Panc1 (cell line): ENCODE measurements around the gene GMPPB. TPM values are rescaled to one million over a fixed set of nuclear protein-coding genes. Genes with fewer than 3 reads are reported as not detected.

Source experiments
- ATAC-seq: fragments of 200-7000 bp; cut with Tn5 transposase; 2 replicates; pipeline ENCODE4 v1.9.1; 2020; ENCODE audit warnings: mild to moderate bottlenecking, moderate library complexity
- BruUV-seq: library from RNA; stranded (reverse); fragments of 400-500 nt; replicated peaks from 2 replicates; lab custom pipeline; 2021; lab: Mats Ljungman, UMichigan
- CTCF ChIA-PET: fragments of 300-600 bp; sonication (Branson Sonifier 250); formaldehyde crosslinking; loops from one replicate; lab custom pipeline; 2022; ENCODE audit warnings: antibody characterized with exemption; lab: Charles Lee
- POLR2A ChIA-PET: fragments of 300-600 bp; sonication (Branson Sonifier 250); formaldehyde crosslinking; loops from one replicate; lab custom pipeline; 2022; ENCODE audit warnings: antibody characterized with exemption; lab: Charles Lee
- DNase-seq: peaks from one replicate; pipeline ENCODE4 v3.0.0-alpha.2; 2010; ENCODE audit warnings: low read depth, low spot score
- H3K27ac ChIP-seq: 2 replicates; pipeline ENCODE4 v1.5.1; 2011; ENCODE audit warnings: mild to moderate bottlenecking, low read length, inconsistent platforms
- H3K27me3 ChIP-seq: fragments of 200-500 bp; sonication (Bioruptor generic); 2 replicates; pipeline ENCODE4 v1.6.0; 2014; ENCODE audit warnings: low read length, inconsistent platforms; ENCODE audit not compliant: control insufficient read depth, insufficient read depth
- H3K36me3 ChIP-seq: fragments of 200-500 bp; sonication (Bioruptor generic); 2 replicates; pipeline ENCODE4 v1.5.1; 2014; ENCODE audit warnings: inconsistent platforms, mild to moderate bottlenecking, low read length, moderate library complexity; ENCODE audit not compliant: control insufficient read depth, insufficient read depth
- H3K4me1 ChIP-seq: 2 replicates; pipeline ENCODE4 v1.5.1; 2011; ENCODE audit warnings: inconsistent platforms, mild to moderate bottlenecking, low read length, moderate library complexity; ENCODE audit not compliant: control insufficient read depth, insufficient read depth
- H3K4me3 ChIP-seq, 2 experiments: 2 replicates each; pipeline ENCODE4 v1.5.1; 2011 to 2012; ENCODE audit warnings: low read depth in 2 of 2, low read length in 2 of 2, mild to moderate bottlenecking in 2 of 2, inconsistent platforms in 1 of 2, moderate library complexity in 1 of 2
- H3K9me3 ChIP-seq: fragments of 200-500 bp; sonication (Bioruptor generic); 2 replicates; pipeline ENCODE4 v1.5.1; 2014; ENCODE audit warnings: low read depth, mild to moderate bottlenecking, inconsistent platforms, low read length, moderate library complexity; ENCODE audit not compliant: control insufficient read depth, insufficient read depth
- CTCF ChIP-seq: fragments of 450-650 bp; IDR thresholded peaks from 2 replicates; pipeline ENCODE4 v1.5.1; 2017; ENCODE audit warnings: mild to moderate bottlenecking
- POLR2AphosphoS5 ChIP-seq: IDR thresholded peaks from 2 replicates; pipeline ENCODE4 v1.6.1; 2012; ENCODE audit warnings: mild to moderate bottlenecking, low read depth, low read length, moderate library complexity
- REST ChIP-seq, 2 experiments: IDR thresholded peaks; 2 replicates each; pipeline ENCODE4 v1.6.1; 2011 to 2012; ENCODE audit warnings: low read depth in 2 of 2, control low read depth in 1 of 2, low read length in 1 of 2, mild to moderate bottlenecking in 1 of 2, moderate library complexity in 1 of 2; ENCODE audit not compliant: insufficient read depth in 1 of 2
- SIN3A ChIP-seq: IDR thresholded peaks from 2 replicates; pipeline ENCODE4 v1.6.1; 2012; ENCODE audit warnings: low read depth, mild to moderate bottlenecking, low read length, moderate library complexity, borderline replicate concordance; ENCODE audit not compliant: insufficient read depth
- TCF7L2 ChIP-seq: IDR thresholded peaks from 2 replicates; pipeline ENCODE4 v1.6.1; 2011; ENCODE audit warnings: mild to moderate bottlenecking, low read depth, low read length, inconsistent platforms
- in situ Hi-C: cut with HindIII; loops from 2 replicates; pipeline ENCODE4 v1.10.0; 2016; ENCODE audit warnings: low sequenced_read_pairs, low pct_unique_long_range_greater_than_20kb
- intact Hi-C: fragments of 100-400 bp; cut with micrococcal nuclease; formaldehyde crosslinking; loops from one replicate; pipeline ENCODE4 v1.10.0; 2022; ENCODE audit not compliant: unreplicated experiment
- total RNA-seq: library from RNA; stranded (reverse); gene quantifications from one replicate; pipeline ENCODE4 v1.2.1, GENCODE V29; 2021; ENCODE audit not compliant: unreplicated experiment

The GMPPB gene
- total RNA-seq, 1 experiment from 2014 or later = 28.4 TPM

GRCh38 chr3:49727154-49727923, 3.6 kb upstream of the GMPPB start:
- intact Hi-C loops (no loop called here), in situ Hi-C loops (no loop called here)
- ChIA-PET CTCF (no interaction called here), POLR2A (no interaction called here)
- no peak overlapping the region for H3K27ac ChIP-seq
- H3K4me3 ChIP-seq = no peak overlapping the region
- no peaks in the 10 kb centered on the region for H3K27me3 ChIP-seq
- peaks cover 5% of the 10 kb centered on the region for H3K36me3 ChIP-seq
- BruUV-seq = no TSS peak
- no peaks in the 10 kb centered on the region for H3K9me3 ChIP-seq
- TF ChIP-seq SIN3A (no peak), CTCF (no peak), POLR2AphosphoS5 (no peak), TCF7L2 (no peak)
- H3K4me1 ChIP-seq = peaks cover 14% of the 10 kb centered on the region
- no peak for DNase-seq
- no peak for ATAC-seq

GRCh38 chr3:49725906-49726681, 2.3 kb upstream of the GMPPB start:
- intact Hi-C loops = no loop called here
- Histone ChIP-seq H3K4me3 (no peak overlapping the region), H3K36me3 (peaks cover 3% of the 10 kb centered on the region), H3K9me3 (no peaks in the 10 kb centered on the region), H3K27me3 (no peaks in the 10 kb centered on the region), H3K4me1 (peaks cover 16% of the 10 kb centered on the region), H3K27ac (no peak overlapping the region)
- ChIA-PET POLR2A (no interaction called here), CTCF (no interaction called here)
- no peak for TF ChIP-seq REST (IDR thresholded peaks at IDR 0.05; ENCODE audit: insufficient read depth in 1 of 2, low read depth in 2 of 2, low read length in 1 of 2)
- no peak for TF ChIP-seq SIN3A
- no peak for TF ChIP-seq CTCF
- TF ChIP-seq TCF7L2 = no peak
- in situ Hi-C loops = no loop called here
- BruUV-seq = no TSS peak
- DNase-seq (no peak), ATAC-seq (no peak)
